Measurements from ENCODE around the gene DENND1A. TPM values are rescaled to one million over a fixed set of nuclear protein-coding genes. Genes with fewer than 3 reads are reported as not detected.

The DENND1A gene
- total RNA-seq, 1 experiment from 2014 or later = 42.5 TPM

DNA sequence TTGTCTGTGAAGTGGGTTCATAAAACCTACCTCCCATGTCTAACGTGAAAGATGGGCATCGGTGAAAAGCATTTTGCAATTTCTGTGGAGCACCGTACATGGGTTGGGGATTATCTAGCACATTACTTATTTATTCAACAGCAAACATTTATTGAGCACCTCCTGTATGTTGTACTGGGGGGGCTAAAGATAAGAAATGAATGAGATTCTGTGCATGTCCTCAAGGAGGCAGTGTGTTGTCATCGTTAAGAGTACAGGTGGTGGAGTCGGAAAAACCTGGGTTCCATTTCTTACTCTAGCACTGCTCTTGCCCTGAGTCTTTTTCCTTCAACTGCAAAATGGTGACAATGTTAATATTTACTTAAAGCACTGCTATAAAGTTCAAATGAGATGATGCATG, 30.4 kb upstream of the DENND1A start:
- TF ChIP-seq, protein P1, sequence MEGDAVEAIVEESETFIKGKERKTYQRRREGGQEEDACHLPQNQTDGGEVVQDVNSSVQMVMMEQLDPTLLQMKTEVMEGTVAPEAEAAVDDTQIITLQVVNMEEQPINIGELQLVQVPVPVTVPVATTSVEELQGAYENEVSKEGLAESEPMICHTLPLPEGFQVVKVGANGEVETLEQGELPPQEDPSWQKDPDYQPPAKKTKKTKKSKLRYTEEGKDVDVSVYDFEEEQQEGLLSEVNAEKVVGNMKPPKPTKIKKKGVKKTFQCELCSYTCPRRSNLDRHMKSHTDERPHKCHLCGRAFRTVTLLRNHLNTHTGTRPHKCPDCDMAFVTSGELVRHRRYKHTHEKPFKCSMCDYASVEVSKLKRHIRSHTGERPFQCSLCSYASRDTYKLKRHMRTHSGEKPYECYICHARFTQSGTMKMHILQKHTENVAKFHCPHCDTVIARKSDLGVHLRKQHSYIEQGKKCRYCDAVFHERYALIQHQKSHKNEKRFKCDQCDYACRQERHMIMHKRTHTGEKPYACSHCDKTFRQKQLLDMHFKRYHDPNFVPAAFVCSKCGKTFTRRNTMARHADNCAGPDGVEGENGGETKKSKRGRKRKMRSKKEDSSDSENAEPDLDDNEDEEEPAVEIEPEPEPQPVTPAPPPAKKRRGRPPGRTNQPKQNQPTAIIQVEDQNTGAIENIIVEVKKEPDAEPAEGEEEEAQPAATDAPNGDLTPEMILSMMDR (IDR thresholded peaks at IDR 0.05; ENCODE audit: unreplicated experiment) = no peak
- DNase-seq (ENCODE audit: unreplicated experiment) = no peak
- Mint-ChIP-seq H3K27me3 (ENCODE audit: insufficient read depth, unreplicated experiment) (peaks cover 25% of the 10 kb centered on the region), H3K4me1 (ENCODE audit: insufficient read depth, unreplicated experiment) (no peaks in the 10 kb centered on the region), H3K4me3 (ENCODE audit: unreplicated experiment) (no peak overlapping the region), H3K9me3 (ENCODE audit: unreplicated experiment) (no peaks in the 10 kb centered on the region), H3K36me3 (ENCODE audit: insufficient read depth, unreplicated experiment) (no peaks in the 10 kb centered on the region), H3K27ac (ENCODE audit: low read depth, unreplicated experiment) (no peak overlapping the region)
- no TSS peak for BruUV-seq (replicated peaks)
- POLR2A ChIA-PET = no interaction called here
- intact Hi-C loops (cut with micrococcal nuclease) = no loop called here
- CTCF ChIA-PET = interaction anchor here (0.6 kb wide), 1 partner anchor 56 kb away, joined by 3 read pairs; no protein-coding TSS in a partner anchor

DNA sequence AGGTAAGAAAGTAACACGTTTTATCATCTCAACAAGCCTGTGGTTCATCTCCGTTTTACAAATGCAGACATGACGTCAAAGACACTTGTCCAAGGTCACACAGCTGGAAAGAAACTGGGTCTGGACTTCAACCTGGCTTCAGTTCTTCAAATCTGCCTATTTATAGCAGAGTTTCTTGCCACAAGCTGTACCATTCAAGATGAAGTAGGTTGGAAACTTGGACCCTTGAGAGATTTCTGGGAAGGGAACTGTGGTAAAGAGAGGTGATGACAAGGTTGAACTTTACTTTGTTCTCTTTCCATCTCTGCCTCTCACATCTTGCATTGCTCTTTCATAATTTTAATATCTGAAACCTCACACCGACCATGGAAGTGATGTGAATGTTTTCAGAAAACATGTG, 29.9 kb upstream of the DENND1A start:
- ChIA-PET POLR2A (no interaction called here), CTCF (no interaction called here)
- Mint-ChIP-seq H3K9me3 (ENCODE audit: unreplicated experiment) (no peaks in the 10 kb centered on the region), H3K36me3 (ENCODE audit: insufficient read depth, unreplicated experiment) (no peaks in the 10 kb centered on the region), H3K4me1 (ENCODE audit: insufficient read depth, unreplicated experiment) (peaks cover 5% of the 10 kb centered on the region), H3K27me3 (ENCODE audit: insufficient read depth, unreplicated experiment) (peaks cover 19% of the 10 kb centered on the region), H3K4me3 (ENCODE audit: unreplicated experiment) (no peak overlapping the region), H3K27ac (ENCODE audit: low read depth, unreplicated experiment) (no peak overlapping the region)
- intact Hi-C loops (cut with micrococcal nuclease) = no loop called here
- TF ChIP-seq, protein P1 (IDR thresholded peaks at IDR 0.05; ENCODE audit: unreplicated experiment) = no peak
- no TSS peak for BruUV-seq (replicated peaks)
- no peak for DNase-seq (ENCODE audit: unreplicated experiment)

DNA sequence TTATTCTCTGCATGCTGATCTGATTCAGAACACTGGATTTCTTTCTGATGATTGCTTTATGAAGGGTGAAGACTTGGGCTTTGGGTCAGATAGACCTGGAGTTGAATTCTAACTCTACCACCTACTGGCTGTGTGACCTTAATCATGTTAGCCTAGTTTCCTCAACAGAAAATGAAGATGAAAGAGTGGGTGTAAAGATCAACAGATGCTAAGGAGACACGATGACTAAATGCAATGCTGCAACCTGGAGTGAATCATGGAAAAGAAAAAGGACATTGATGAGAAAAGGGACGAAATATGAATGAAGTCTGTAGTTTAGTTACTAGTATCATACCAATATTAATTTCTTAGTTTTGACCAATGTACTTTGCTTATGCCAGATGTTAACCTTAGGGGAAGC, 27.8 kb upstream of the DENND1A start:
- POLR2A ChIA-PET = no interaction called here
- CTCF ChIA-PET = interaction anchor here (0.6 to 0.7 kb wide), 3 partner anchors 10 to 132 kb away, joined by 3 read pairs; no protein-coding TSS in a partner anchor
- BruUV-seq (replicated peaks) = no TSS peak
- H3K27me3 Mint-ChIP-seq (ENCODE audit: insufficient read depth, unreplicated experiment) = peaks cover 19% of the 10 kb centered on the region
- intact Hi-C loops (cut with micrococcal nuclease) = no loop called here
- DNase-seq (ENCODE audit: unreplicated experiment) = peak; percentile 28
- H3K4me3 Mint-ChIP-seq (ENCODE audit: unreplicated experiment) = no peak overlapping the region
- TF ChIP-seq, protein P1 (IDR thresholded peaks at IDR 0.05; ENCODE audit: unreplicated experiment) = no peak
- peaks cover 9% of the 10 kb centered on the region for H3K4me1 Mint-ChIP-seq (ENCODE audit: insufficient read depth, unreplicated experiment)
- no peaks in the 10 kb centered on the region for H3K36me3 Mint-ChIP-seq (ENCODE audit: insufficient read depth, unreplicated experiment)
- no peak overlapping the region for H3K27ac Mint-ChIP-seq (ENCODE audit: low read depth, unreplicated experiment)
- H3K9me3 Mint-ChIP-seq (ENCODE audit: unreplicated experiment) = no peaks in the 10 kb centered on the region

DNA sequence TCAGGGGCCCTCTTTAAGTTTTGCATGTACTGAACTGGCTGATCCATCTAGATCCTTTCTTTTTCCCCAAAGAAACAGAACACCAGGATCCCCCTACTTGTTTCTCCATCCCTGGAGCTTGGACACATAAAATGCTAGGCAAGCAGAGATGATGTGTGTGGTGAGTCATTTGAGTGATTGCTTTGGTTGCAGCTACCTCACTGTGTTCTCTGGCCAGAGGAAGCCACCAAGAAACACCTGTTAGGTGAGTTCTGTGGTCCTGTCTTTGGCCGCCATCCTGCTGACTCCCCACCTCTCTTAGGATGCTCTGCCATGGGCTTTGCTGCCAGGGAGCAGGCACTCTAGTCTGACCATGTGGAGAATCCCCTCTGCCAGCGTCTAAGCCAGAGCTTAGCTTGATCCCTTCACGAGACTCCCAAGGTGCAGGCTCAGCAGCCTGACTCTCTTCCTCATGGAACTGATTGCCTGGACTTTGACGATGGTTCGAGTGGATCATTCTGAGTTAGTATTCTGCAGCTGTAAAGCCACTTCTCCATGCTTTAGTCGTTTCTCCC, 27.3 kb upstream of the DENND1A start:
- ChIA-PET POLR2A (no interaction called here), CTCF (interaction anchor here (0.6 to 0.7 kb wide), 2 partner anchors 10 to 133 kb away, joined by 3 read pairs; no protein-coding TSS in a partner anchor)
- peak; percentile 27 for DNase-seq (ENCODE audit: unreplicated experiment)
- H3K9me3 Mint-ChIP-seq (ENCODE audit: unreplicated experiment) = no peaks in the 10 kb centered on the region
- H3K27ac Mint-ChIP-seq (ENCODE audit: low read depth, unreplicated experiment) = no peak overlapping the region
- TF ChIP-seq, protein P1 (IDR thresholded peaks at IDR 0.05; ENCODE audit: unreplicated experiment) = no peak
- peaks cover 24% of the 10 kb centered on the region for H3K27me3 Mint-ChIP-seq (ENCODE audit: insufficient read depth, unreplicated experiment)
- intact Hi-C loops (cut with micrococcal nuclease) = no loop called here
- no peak overlapping the region for H3K4me3 Mint-ChIP-seq (ENCODE audit: unreplicated experiment)
- H3K36me3 Mint-ChIP-seq (ENCODE audit: insufficient read depth, unreplicated experiment) = no peaks in the 10 kb centered on the region
- peaks cover 9% of the 10 kb centered on the region for H3K4me1 Mint-ChIP-seq (ENCODE audit: insufficient read depth, unreplicated experiment)
- BruUV-seq (replicated peaks) = no TSS peak
